AG04450 (cell line): ENCODE results near the gene SF3A2. TPM values are rescaled to one million over a fixed set of nuclear protein-coding genes. Genes with fewer than 3 reads are reported as not detected.

Experiments used
- CTCF ChIA-PET: fragments of 300-600, 350-600 bp; formaldehyde crosslinking; extraction: SDS; loops from one replicate; lab custom pipeline; 2022; ENCODE audit warnings: antibody characterized with exemption, inconsistent platforms; lab: Charles Lee
- POLR2A ChIA-PET: fragments of 350-600 bp; formaldehyde crosslinking; extraction: SDS; loops from one replicate; lab custom pipeline; 2021; ENCODE audit warnings: antibody characterized with exemption, inconsistent platforms; lab: Yijun Ruan, JAX
- DNase-seq: peaks from one replicate; pipeline ENCODE4 v3.0.0-alpha.2; 2011; ENCODE audit warnings: low read depth, low spot score
- H3K27ac ChIP-seq: one replicate; pipeline ENCODE4 v1.5.1; 2012; ENCODE audit warnings: low read depth, low read length, control low read depth
- H3K27me3 ChIP-seq: one replicate; pipeline ENCODE4 v1.6.0; 2012; ENCODE audit warnings: low read length; ENCODE audit not compliant: control insufficient read depth, insufficient read depth
- H3K4me3 ChIP-seq: 2 replicates; pipeline ENCODE4 v1.5.1; 2011; ENCODE audit warnings: mild to moderate bottlenecking, low read depth, low read length, control low read depth
- H3K9me3 ChIP-seq: 2 replicates; pipeline ENCODE4 v1.5.1; 2012; ENCODE audit warnings: low read length; ENCODE audit not compliant: control insufficient read depth, insufficient read depth
- polyA plus RNA-seq: library from polyadenylated mRNA; depleted of rRNA; stranded (reverse); fragments of >200 nt; gene quantifications from 2 replicates; pipeline ENCODE4 v1.2.3, GENCODE V29; 2011; rRNA removed
- small RNA-seq: library from RNA; depleted of rRNA; stranded (forward); fragments of <200 nt; gene quantifications from one replicate; pipeline ENCODE3, GENCODE V24; 2012; ENCODE audit warnings: low read depth; ENCODE audit not compliant: insufficient read length
- TF ChIP-seq, protein P1 (sequence below): IDR thresholded peaks from 2 replicates; pipeline ENCODE4 v1.5.1; 2011; ENCODE audit warnings: low read depth, low read length, control low read depth, inconsistent platforms

Gene SF3A2
- polyA plus RNA-seq, 1 experiment: 7.0 TPM

DNA sequence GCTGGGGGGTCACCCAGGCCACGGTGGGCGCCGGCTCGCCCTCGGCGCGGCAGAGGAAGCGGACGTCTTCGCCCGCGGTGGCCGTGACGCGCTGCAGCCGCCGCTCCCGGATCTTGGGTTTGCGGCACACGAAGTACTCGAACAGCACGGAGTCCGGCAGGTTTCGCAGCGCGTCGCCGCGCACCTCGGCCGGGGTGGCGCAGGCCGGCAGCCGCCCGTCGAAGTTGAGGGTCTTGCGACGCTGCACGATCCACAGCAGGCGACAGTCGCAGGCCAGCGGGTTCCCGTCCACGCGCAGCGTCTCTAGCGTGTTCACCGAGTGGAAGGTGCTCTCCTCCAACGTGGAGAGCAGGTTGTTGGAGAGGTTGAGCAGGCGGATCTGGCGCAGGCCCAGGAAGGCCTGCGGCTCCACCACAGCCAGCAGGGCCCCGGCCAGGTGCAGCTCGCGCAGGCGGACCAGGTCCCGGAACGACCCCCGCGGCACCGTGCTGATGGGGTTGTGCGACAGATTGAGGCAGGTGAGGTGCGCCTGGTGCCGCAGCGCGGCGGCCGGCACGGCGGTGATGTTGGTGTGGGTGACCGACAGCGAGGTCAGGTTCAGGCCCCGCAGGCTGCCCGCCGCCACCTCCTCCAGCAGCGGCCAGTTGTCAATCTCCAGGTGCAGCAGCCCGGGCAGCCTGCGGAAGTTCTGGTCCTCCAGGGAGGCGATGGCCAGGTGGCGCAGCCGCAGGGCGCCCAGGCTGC, 54.0 kb downstream of the SF3A2 start:
- Histone ChIP-seq H3K9me3 (peaks cover 4% of the 10 kb centered on the region; the same call in 1 of the 2 replicates), H3K4me3 (no peak overlapping the region), H3K27ac (no peak overlapping the region), H3K27me3 (peaks cover 59% of the 10 kb centered on the region)
- TF ChIP-seq, protein P1, sequence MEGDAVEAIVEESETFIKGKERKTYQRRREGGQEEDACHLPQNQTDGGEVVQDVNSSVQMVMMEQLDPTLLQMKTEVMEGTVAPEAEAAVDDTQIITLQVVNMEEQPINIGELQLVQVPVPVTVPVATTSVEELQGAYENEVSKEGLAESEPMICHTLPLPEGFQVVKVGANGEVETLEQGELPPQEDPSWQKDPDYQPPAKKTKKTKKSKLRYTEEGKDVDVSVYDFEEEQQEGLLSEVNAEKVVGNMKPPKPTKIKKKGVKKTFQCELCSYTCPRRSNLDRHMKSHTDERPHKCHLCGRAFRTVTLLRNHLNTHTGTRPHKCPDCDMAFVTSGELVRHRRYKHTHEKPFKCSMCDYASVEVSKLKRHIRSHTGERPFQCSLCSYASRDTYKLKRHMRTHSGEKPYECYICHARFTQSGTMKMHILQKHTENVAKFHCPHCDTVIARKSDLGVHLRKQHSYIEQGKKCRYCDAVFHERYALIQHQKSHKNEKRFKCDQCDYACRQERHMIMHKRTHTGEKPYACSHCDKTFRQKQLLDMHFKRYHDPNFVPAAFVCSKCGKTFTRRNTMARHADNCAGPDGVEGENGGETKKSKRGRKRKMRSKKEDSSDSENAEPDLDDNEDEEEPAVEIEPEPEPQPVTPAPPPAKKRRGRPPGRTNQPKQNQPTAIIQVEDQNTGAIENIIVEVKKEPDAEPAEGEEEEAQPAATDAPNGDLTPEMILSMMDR: no peak
- ChIA-PET CTCF (interaction anchor here (1.0 kb wide), 1 partner anchor 16 kb away, joined by 3 read pairs; no protein-coding TSS in a partner anchor), POLR2A (no interaction called here)
- DNase-seq: no peak

DNA sequence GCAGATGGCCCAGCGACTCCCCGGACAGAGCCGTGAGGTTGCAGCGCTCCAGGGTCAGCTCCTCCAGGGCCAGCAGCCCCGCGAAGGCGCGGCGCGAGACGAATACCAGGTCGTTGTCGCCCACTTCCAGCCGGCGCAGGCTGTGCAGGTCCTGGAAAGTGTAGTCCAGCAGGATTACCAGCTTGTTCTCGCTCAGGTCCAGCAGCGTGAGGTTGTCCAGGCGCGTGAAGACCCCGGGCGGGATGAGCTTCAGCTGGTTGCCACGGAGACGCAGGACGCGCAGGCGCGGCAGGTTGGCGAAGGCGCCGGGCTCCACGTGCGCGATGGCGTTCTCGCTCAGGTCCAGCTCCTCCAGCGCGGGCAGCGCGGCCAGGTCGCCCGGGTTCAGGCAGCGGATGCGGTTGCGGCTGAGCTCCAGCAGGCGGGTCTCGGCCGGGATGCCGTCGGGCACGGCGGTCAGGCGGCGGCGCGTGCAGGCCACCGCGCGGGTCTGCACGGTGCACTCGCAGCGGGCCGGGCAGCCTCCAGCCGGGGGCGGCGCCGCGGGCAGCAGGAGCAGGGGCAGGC, 54.6 kb downstream of the SF3A2 start:
- Histone ChIP-seq H3K4me3 (no peak overlapping the region), H3K9me3 (peaks cover 4% of the 10 kb centered on the region; the same call in 1 of the 2 replicates), H3K27me3 (peaks cover 65% of the 10 kb centered on the region), H3K27ac (no peak overlapping the region)
- ChIA-PET CTCF (interaction anchor here (1.0 kb wide), 1 partner anchor 17 kb away, joined by 3 read pairs; no protein-coding TSS in a partner anchor), POLR2A (no interaction called here)
- TF ChIP-seq, protein P1: no peak
- DNase-seq: no peak

DNA sequence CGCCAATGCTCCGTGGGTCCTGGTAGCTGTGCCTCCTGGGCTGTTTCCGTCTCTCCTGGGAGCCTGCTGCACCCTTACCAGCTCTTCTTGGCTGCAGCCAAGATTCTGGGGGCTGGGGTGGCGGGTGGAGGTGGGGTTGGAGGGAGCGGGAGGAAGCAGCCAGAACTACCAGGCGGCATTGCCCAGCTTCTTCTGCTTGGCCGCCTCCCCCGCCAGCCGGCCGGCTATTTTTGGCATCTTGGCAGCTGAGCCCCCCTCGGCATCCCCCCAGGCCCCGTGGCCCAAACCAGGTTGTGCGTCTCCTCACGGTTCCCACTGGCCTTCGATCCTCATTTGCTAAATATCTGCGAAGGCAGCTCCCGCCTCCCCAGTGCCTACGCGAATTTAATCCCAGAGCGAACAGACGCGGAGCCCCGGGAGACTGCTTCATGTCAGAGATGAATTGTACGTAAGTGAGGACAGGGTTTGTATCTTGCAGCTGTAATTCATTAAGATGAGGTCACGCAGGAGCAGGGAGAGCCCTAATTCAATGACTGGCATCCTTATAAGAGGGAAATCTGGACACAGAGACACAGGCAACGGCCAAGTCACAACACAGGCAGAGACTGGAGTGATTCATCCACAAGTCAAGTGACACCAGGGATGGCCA, 58.2 kb downstream of the SF3A2 start:
- ChIA-PET POLR2A (interaction anchor here (0.6 to 1.3 kb wide), 2 partner anchors 9 to 702 kb away, joined by 3 to 6 read pairs; no protein-coding TSS in a partner anchor), CTCF (interaction anchor here (0.6 to 1.2 kb wide), 5 partner anchors 20 to 1693 kb away, joined by 3 to 5 read pairs (median 3); no protein-coding TSS in a partner anchor)
- Histone ChIP-seq H3K27ac (no peak overlapping the region), H3K4me3 (0 out of 2 replicates have a peak overlapping the region, but pooled peaks have one; percentile 4), H3K9me3 (no peaks in the 10 kb centered on the region; the same call in 1 of the 2 replicates), H3K27me3 (peaks cover 38% of the 10 kb centered on the region)
- TF ChIP-seq, protein P1: no peak
- DNase-seq: no peak

DNA sequence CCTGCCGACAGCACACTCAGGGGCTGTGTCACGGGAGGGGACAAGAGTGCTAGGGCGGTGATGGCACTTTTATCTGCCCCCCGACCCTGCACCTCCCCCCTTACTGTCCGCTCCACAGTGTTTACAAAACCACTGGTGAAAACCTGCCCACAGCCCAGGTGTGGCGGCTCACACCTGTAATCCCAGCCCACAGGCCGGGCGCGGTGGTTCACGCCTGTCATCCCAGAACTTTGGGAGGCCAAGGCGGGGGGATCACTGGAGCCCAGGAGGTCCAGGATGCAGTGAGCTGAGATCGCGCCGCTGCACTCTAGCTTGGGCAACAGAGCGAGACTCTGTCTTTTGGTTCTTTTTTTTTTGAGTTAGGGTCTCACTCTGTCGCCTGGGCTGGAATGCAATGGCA, 59.5 kb downstream of the SF3A2 start:
- Histone ChIP-seq H3K4me3 (no peak overlapping the region), H3K9me3 (no peaks in the 10 kb centered on the region; the same call in 1 of the 2 replicates), H3K27me3 (peaks cover 31% of the 10 kb centered on the region), H3K27ac (no peak overlapping the region)
- TF ChIP-seq, protein P1: no peak
- DNase-seq: no peak
- CTCF ChIA-PET: no interaction called here
- POLR2A ChIA-PET: no interaction called here

Small RNA genes lying within 50 kb of the gene (small RNA-seq; reads per million reads assigned to genes)
- gene MIR1227: not detected

Other genes with a start within 250 kb of the SF3A2 start
- gene BTBD2, start 221.1 kb upstream of the SF3A2 start, polyA plus RNA-seq: 25.5 and 46.5 TPM in 2 replicates
- 31.1 and 35.4 TPM in 2 replicates for gene MKNK2, start 185.6 kb upstream of the SF3A2 start, polyA plus RNA-seq
- 20.5 and 25.3 TPM in 2 replicates for gene MOB3A, start 140.5 kb upstream of the SF3A2 start, polyA plus RNA-seq
- 0.56 and 0.84 TPM in 2 replicates for gene IZUMO4, start 139.9 kb upstream of the SF3A2 start, polyA plus RNA-seq
- 68.2 and 94.4 TPM in 2 replicates for gene AP3D1, start 85.3 kb upstream of the SF3A2 start, polyA plus RNA-seq
- 3.2 and 4.3 TPM in 2 replicates for gene DOT1L, start 72.9 kb upstream of the SF3A2 start, polyA plus RNA-seq
- 38.7 and 39.3 TPM in 2 replicates for gene PLEKHJ1, start 495 bp upstream of the SF3A2 start, polyA plus RNA-seq
- gene AMH, start 12.5 kb downstream of the SF3A2 start, polyA plus RNA-seq: not detected in 2 replicates
- gene JSRP1, start 19.6 kb downstream of the SF3A2 start, polyA plus RNA-seq: not detected in 2 replicates
- gene PEAK3, start 45.4 kb downstream of the SF3A2 start, polyA plus RNA-seq: 0.04 TPM in 1 of 2 replicates, not detected in the other
- gene LINGO3, start 71.3 kb downstream of the SF3A2 start, polyA plus RNA-seq: not detected in 2 replicates
- 137 and 192 TPM in 2 replicates for gene LSM7, start 91.8 kb downstream of the SF3A2 start, polyA plus RNA-seq
- 9.9 and 15.7 TPM in 2 replicates for gene SPPL2B, start 91.9 kb downstream of the SF3A2 start, polyA plus RNA-seq
- gene TMPRSS9, start 123.4 kb downstream of the SF3A2 start, polyA plus RNA-seq: not detected in 2 replicates
- 21.6 and 34.3 TPM in 2 replicates for gene TIMM13, start 190.8 kb downstream of the SF3A2 start, polyA plus RNA-seq
- 49.5 and 54.3 TPM in 2 replicates for gene LMNB2, start 220.1 kb downstream of the SF3A2 start, polyA plus RNA-seq
- 18.5 and 24.8 TPM in 2 replicates for gene GADD45B, start 239.3 kb downstream of the SF3A2 start, polyA plus RNA-seq